Right lobe of liver (tissue), 6 donors: ENCODE measurements around the gene PAX5. TPM values are rescaled to one million over a fixed set of nuclear protein-coding genes. Genes with fewer than 3 reads are reported as not detected.
A peak's percentile ranks its signal among the peaks of the same experiment; 100 is the strongest.

ENCODE experiments used
- ATAC-seq, 4 donors: fragments of 200-7000 bp; cut with Tn5 transposase; one replicate each; pipeline ENCODE4 v1.9.1; 2020; ENCODE audit warnings: mild to moderate bottlenecking in 4 of 4, moderate library complexity in 4 of 4
- DNase-seq, 3 donors: peaks; one replicate each; pipeline ENCODE4 v3.0.0-alpha.2; 2020
- H3K27ac ChIP-seq, 3 donors: fragments of 200-600 bp; one replicate each; pipeline ENCODE4 v1.8.0; 2022
- H3K27me3 ChIP-seq, 2 donors: fragments of 200-600 bp; one replicate each; pipeline ENCODE4 v1.8.0; 2022
- H3K36me3 ChIP-seq, 4 donors: fragments of 200-600 bp; sonication (generic) in 1 of 4; one replicate each; pipeline versions ENCODE4 v1.5.1 to v1.8.0; 2017 to 2022; ENCODE audit warnings: control low read depth in 1 of 4
- H3K4me1 ChIP-seq, 4 donors: fragments of 200-600 bp; sonication (generic) in 1 of 4; one replicate each; pipeline versions ENCODE4 v1.5.1 to v1.8.0; 2017 to 2022; ENCODE audit warnings: control low read depth in 1 of 4
- H3K4me3 ChIP-seq, 3 donors: fragments of 200-600 bp; one replicate each; pipeline ENCODE4 v1.8.0; 2022
- H3K9me3 ChIP-seq, 4 donors: fragments of 200-600 bp; sonication (generic) in 1 of 4; one replicate each; pipeline versions ENCODE4 v1.5.1 to v1.8.0; 2017 to 2022; ENCODE audit warnings: control low read depth in 1 of 4
- POLR2A ChIP-seq: fragments of 450-650 bp; IDR thresholded peaks from one replicate; pipeline ENCODE4 v1.6.1; 2017; ENCODE audit warnings: antibody characterized with exemption, mild to moderate bottlenecking
- WGBS: methylation state at CpG from one replicate; pipeline ENCODE4 v1.1.6; 2018; ENCODE audit warnings: low coverage, low lambda C conversion rate; ENCODE audit not compliant: insufficient coverage; ENCODE audit errors: missing lambda C conversion rate; 5-methylcytosine and 5-hydroxymethylcytosine counted together
- intact Hi-C, 2 donors: fragments of 100-400 bp; cut with DNase I; formaldehyde crosslinking; loops; one replicate each; pipeline versions ENCODE4 v1.11.2 to v1.14.1; 2022
- total RNA-seq, 6 experiments: library from RNA; depleted of rRNA in 2 of 6; stranded (reverse); fragments of >200 nt in 2 of 6; fragmentation: NEBNext Ultra II Directional in 3 of 6; extraction: Animal tissue kit (Norgen Biotek cat#: 25700) in 3 of 6; gene quantifications; one replicate each; pipeline versions ENCODE4 v1.1.0 to v1.2.4, GENCODE V29; 2016 to 2023
- TF ChIP-seq, protein P1 (sequence below), 4 donors: fragments of 200-600 bp in 3 of 4; fragments of 450-650 bp in 1 of 4; IDR thresholded peaks; one replicate each; pipeline versions ENCODE4 v1.5.1 to v1.8.0; 2016 to 2022; ENCODE audit warnings: antibody characterized with exemption in 4 of 4, mild to moderate bottlenecking in 2 of 4
- donor health status: DM: no; HTN: yes; CAD: no.
- donor health status: DM: no; HTN: no; CAD: no.
- donor health status: DM: no; HTN: no; CAD: no.
- donor health status: DM: no; HTN: yes; CAD: no.
- donor health status: DM: no; HTN: yes; CAD: no.

Gene PAX5
- total RNA-seq, 6 experiments from 2014 or later: 0.12 to 0.18 TPM; not detected in 4

- H3K9me3 ChIP-seq: no peaks in the 10 kb centered on the region
- H3K27me3 ChIP-seq: no peaks in the 10 kb centered on the region
- intact Hi-C loops: no loop called here
- DNase-seq (no peak), ATAC-seq (peak in 1 of 4 donors; percentile 7)
- 63% methylated on average over 3 of the region's 11 CpGs for WGBS
- H3K4me1 ChIP-seq: peaks cover 0 to 13% (median 4%) of the 10 kb centered on the region in 4 donors
- no peak overlapping the region for H3K4me3 ChIP-seq
- no peak overlapping the region for H3K27ac ChIP-seq
- H3K36me3 ChIP-seq: no peaks in the 10 kb centered on the region
- no peak for TF ChIP-seq POLR2A
- TF ChIP-seq, protein P1, sequence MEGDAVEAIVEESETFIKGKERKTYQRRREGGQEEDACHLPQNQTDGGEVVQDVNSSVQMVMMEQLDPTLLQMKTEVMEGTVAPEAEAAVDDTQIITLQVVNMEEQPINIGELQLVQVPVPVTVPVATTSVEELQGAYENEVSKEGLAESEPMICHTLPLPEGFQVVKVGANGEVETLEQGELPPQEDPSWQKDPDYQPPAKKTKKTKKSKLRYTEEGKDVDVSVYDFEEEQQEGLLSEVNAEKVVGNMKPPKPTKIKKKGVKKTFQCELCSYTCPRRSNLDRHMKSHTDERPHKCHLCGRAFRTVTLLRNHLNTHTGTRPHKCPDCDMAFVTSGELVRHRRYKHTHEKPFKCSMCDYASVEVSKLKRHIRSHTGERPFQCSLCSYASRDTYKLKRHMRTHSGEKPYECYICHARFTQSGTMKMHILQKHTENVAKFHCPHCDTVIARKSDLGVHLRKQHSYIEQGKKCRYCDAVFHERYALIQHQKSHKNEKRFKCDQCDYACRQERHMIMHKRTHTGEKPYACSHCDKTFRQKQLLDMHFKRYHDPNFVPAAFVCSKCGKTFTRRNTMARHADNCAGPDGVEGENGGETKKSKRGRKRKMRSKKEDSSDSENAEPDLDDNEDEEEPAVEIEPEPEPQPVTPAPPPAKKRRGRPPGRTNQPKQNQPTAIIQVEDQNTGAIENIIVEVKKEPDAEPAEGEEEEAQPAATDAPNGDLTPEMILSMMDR (IDR thresholded peaks at IDR 0.05): no peak
Observed at GRCh38 chr9:36868586-36869282, 165.3 kb downstream of the PAX5 start.

DNA sequence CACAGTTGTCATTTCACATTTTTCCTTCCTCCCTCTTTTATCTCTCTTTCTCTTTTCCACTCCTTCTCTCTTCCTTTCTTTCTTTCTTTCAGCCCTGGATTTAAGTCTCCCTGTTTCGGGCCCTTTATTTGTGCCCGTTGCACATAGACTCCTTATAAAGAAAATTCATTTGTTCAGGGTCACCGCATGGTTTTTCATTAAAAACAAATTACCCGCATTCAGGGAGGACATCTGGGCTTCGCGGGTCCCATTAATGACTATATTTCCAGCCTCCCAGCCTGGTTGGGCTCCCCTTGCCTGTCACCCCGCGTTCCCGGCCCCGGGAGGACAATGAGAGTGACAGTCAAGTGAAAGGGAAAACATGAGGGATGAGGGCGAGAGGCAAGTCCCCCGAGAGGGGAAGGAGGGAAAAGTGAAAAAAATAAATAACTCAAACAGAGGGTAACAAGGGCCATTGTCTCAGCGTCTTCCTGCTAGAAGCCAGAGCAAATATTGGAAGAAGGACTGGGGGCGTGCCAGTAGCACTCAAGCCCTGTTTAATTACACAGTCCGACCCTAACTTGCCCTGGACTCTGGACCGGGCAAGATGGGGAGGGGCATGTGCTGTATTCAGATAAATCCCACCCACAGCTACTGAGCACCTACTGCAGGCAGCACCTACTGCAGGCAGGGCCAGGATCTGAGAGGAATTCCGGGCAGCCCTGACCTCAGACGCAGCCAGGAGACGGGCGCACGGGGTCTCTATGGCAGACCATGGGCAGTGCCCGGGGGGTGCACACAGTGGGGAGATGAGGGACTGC is 166.2 kb downstream of the PAX5 start:
- ATAC-seq: peak; percentile 71 to 88 (median 85)
- TF ChIP-seq POLR2A: no peak
- TF ChIP-seq, protein P1 (IDR thresholded peaks at IDR 0.05): no peak
- H3K9me3 ChIP-seq: no peaks in the 10 kb centered on the region
- no peaks in the 10 kb centered on the region for H3K36me3 ChIP-seq
- no peak overlapping the region for H3K27ac ChIP-seq
- H3K4me3 ChIP-seq: no peak overlapping the region
- no peaks in the 10 kb centered on the region for H3K27me3 ChIP-seq
- peak in 2 of 3 donors; percentile 68 to 73 for DNase-seq
- WGBS: 39% methylated on average over 17 of the region's 22 CpGs
- H3K4me1 ChIP-seq: peaks cover 0 to 13% (median 4%) of the 10 kb centered on the region in 4 donors
- intact Hi-C loops: no loop called here

DNA sequence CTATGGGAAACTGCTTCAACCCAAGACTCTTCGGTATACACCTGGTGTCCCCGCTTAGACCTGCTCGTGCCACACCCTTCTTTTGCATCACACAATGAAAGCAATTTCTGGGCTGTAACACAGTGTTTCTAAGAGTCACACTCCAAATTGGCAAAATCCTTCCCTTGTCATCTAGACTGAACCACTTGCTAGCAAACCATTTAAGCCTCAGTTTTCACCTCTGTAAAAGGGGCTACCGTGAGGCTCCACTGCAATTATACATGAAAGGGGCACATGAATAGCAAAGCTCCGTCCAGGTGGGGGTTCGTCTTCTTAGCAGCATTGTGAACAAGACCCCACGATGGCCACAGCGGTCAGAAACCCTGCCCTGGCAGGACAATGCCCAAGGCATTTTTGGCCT is 166.8 kb downstream of the PAX5 start:
- Histone ChIP-seq H3K27me3 (no peaks in the 10 kb centered on the region), H3K36me3 (no peaks in the 10 kb centered on the region), H3K27ac (no peak overlapping the region), H3K4me3 (no peak overlapping the region), H3K4me1 (peaks cover 0 to 13% (median 4%) of the 10 kb centered on the region in 4 donors), H3K9me3 (no peaks in the 10 kb centered on the region)
- ATAC-seq (no peak), DNase-seq (peak in 1 of 3 donors; percentile 7)
- TF ChIP-seq, protein P1 (IDR thresholded peaks at IDR 0.05): no peak
- TF ChIP-seq POLR2A: no peak
- intact Hi-C loops: no loop called here
- WGBS: 85% methylated on average over 5 of the region's 8 CpGs

- no peak overlapping the region for H3K27ac ChIP-seq
- H3K4me3 ChIP-seq: no peak overlapping the region
- no peak for ATAC-seq
- WGBS: 100% methylated on average over 1 of the region's 7 CpGs
- H3K36me3 ChIP-seq: no peaks in the 10 kb centered on the region
- H3K4me1 ChIP-seq: peaks cover 0 to 13% (median 4%) of the 10 kb centered on the region in 4 donors
- intact Hi-C loops: no loop called here
- peak in 1 of 3 donors; percentile 11 for DNase-seq
- TF ChIP-seq, protein P1 (IDR thresholded peaks at IDR 0.05): no peak
- TF ChIP-seq POLR2A: no peak
- no peaks in the 10 kb centered on the region for H3K9me3 ChIP-seq
- no peaks in the 10 kb centered on the region for H3K27me3 ChIP-seq
Observed at GRCh38 chr9:36866840-36867239, 167.2 kb downstream of the PAX5 start.
